ENCODE measurements around the gene SERPIND1. TPM values are rescaled to one million over a fixed set of nuclear protein-coding genes. Genes with fewer than 3 reads are reported as not detected.

Gene SERPIND1
- total RNA-seq, 2 donors from 2014 or later = 0.32 TPM; not detected in 1

GRCh38 chr22:20834206-20834605 lies 60.3 kb downstream of the SERPIND1 start:
- intact Hi-C loops (cut with DNase I) = no loop called here
- Histone ChIP-seq H3K9ac (ENCODE audit: low read depth in 2 of 2, low read length in 2 of 2) (no peak overlapping the region), H3K27me3 (no peaks in the 10 kb centered on the region), H3K27ac (no peak overlapping the region), H3K36me3 (peaks cover 5% of the 10 kb centered on the region), H3K9me3 (no peaks in the 10 kb centered on the region), H3K4me1 (no peaks in the 10 kb centered on the region), H3K4me3 (no peak overlapping the region)
- no peak for TF ChIP-seq CTCF (IDR thresholded peaks at IDR 0.05)
- DNase-seq = no peak

GRCh38 chr22:20834725-20835124 lies 60.8 kb downstream of the SERPIND1 start:
- TF ChIP-seq CTCF (IDR thresholded peaks at IDR 0.05) = no peak
- no peak overlapping the region for H3K27ac ChIP-seq
- DNase-seq = no peak
- no peaks in the 10 kb centered on the region for H3K4me1 ChIP-seq
- H3K9me3 ChIP-seq = no peaks in the 10 kb centered on the region
- H3K4me3 ChIP-seq = no peak overlapping the region
- no peaks in the 10 kb centered on the region for H3K27me3 ChIP-seq
- peaks cover 5% of the 10 kb centered on the region for H3K36me3 ChIP-seq
- intact Hi-C loops (cut with DNase I) = no loop called here
- H3K9ac ChIP-seq (ENCODE audit: low read depth in 2 of 2, low read length in 2 of 2) = no peak overlapping the region

Other genes with a start within 250 kb of the SERPIND1 start
- gene PI4KA, start 84.7 kb downstream of the SERPIND1 start, total RNA-seq = 10 to 100 TPM; 69.4 to 86.8 TPM
- 10 to 100 TPM; 25.3 to 39.0 TPM for gene SNAP29, start 84.9 kb downstream of the SERPIND1 start, total RNA-seq
- 10 to 100 TPM; 63.6 to 82.5 TPM for gene CRKL, start 143.3 kb downstream of the SERPIND1 start, total RNA-seq
- gene AIFM3, start 193.1 kb downstream of the SERPIND1 start, total RNA-seq = 100 to 1,000 TPM in 1 of 2 donors, 10 to 100 TPM in 1; 76.9 to 156 TPM
- 10 to 100 TPM; 31.6 to 61.7 TPM for gene LZTR1, start 208.2 kb downstream of the SERPIND1 start, total RNA-seq
- gene THAP7, start 228.0 kb downstream of the SERPIND1 start, total RNA-seq = 10 to 100 TPM; 12.9 to 23.3 TPM
- gene P2RX6, start 241.1 kb downstream of the SERPIND1 start, total RNA-seq = under 1 TPM; 0.27 to 0.62 TPM

Data from colonic mucosa (tissue), 4 donors.